Ishikawa (cell line): ENCODE results near the gene GNB1L.

Experiments used
- EP300 ChIP-seq: IDR thresholded peaks from 2 replicates; pipeline ENCODE4 v1.6.1; 2012; ENCODE audit warnings: borderline replicate concordance
- ZBTB7A ChIP-seq: IDR thresholded peaks from 2 replicates; pipeline ENCODE4 v1.6.1; 2012; ENCODE audit warnings: low read depth
- TF ChIP-seq, protein P1 (sequence below): IDR thresholded peaks from 2 replicates; pipeline ENCODE4 v1.6.1; 2012; ENCODE audit warnings: low read depth, mild to moderate bottlenecking

DNA sequence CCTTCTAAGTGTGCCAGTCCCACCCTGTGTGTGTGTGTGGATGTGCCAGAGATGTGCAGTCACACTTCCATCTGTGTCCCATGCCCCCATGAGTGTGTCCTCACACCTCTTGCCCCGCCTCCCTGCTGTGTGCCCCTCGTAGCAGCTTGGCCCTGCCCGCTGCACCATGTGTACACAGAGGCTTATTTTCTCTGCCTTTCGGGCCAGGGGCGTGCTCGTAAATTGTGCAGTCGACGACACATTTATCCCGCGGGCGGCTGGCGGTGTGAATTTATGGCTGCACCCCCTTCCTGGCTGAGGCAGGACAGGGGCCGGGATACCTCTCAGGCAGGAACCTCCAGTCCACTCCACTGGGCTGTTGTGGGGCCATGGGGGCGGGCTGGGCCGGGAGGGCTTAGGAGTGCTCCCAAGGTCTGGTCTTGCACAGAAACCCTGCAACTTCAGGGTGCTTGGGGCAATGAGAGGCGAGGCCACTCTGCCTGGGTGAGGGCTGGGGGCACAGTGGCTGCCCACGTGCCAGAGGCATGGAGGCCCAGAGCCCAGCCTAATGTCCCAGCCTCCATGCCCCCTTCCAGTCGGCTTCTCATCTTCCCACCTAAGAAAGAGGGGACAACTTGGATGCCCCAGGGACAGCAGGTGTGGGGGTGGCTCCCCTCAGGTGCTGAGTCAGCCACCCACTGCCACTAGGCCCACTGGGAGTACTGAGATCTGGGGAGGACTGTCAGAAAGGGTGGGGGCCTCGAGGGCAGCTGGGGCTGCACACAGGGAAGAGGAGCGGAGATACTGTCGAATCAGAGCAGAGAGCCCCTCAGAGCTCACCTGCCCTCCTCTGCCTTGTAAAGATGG, 118.8 kb downstream of the GNB1L start:
- TF ChIP-seq EP300 (no peak), ZBTB7A (no peak)
- TF ChIP-seq, protein P1, sequence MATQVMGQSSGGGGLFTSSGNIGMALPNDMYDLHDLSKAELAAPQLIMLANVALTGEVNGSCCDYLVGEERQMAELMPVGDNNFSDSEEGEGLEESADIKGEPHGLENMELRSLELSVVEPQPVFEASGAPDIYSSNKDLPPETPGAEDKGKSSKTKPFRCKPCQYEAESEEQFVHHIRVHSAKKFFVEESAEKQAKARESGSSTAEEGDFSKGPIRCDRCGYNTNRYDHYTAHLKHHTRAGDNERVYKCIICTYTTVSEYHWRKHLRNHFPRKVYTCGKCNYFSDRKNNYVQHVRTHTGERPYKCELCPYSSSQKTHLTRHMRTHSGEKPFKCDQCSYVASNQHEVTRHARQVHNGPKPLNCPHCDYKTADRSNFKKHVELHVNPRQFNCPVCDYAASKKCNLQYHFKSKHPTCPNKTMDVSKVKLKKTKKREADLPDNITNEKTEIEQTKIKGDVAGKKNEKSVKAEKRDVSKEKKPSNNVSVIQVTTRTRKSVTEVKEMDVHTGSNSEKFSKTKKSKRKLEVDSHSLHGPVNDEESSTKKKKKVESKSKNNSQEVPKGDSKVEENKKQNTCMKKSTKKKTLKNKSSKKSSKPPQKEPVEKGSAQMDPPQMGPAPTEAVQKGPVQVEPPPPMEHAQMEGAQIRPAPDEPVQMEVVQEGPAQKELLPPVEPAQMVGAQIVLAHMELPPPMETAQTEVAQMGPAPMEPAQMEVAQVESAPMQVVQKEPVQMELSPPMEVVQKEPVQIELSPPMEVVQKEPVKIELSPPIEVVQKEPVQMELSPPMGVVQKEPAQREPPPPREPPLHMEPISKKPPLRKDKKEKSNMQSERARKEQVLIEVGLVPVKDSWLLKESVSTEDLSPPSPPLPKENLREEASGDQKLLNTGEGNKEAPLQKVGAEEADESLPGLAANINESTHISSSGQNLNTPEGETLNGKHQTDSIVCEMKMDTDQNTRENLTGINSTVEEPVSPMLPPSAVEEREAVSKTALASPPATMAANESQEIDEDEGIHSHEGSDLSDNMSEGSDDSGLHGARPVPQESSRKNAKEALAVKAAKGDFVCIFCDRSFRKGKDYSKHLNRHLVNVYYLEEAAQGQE: no peak
